GM21825 (cell line): ENCODE data around the gene PTTG1IP.
"Not testable (repeated sequence)": the region's sequence is repeated elsewhere in the genome, so short reads cannot be mapped to it uniquely, and the experiment has no call there.

Experiments used
- ATAC-seq: cut with Tn5 transposase; IDR thresholded peaks from one replicate; pipeline ENCODE4 v1.9.1; 2021; ENCODE audit warnings: mild to moderate bottlenecking, moderate library complexity; ENCODE audit not compliant: unreplicated experiment

The PTTG1IP gene

GRCh38 chr21:44883250-44883649, 9.8 kb upstream of the PTTG1IP start:
- ATAC-seq = no peak

GRCh38 chr21:44881198-44881872, 7.8 kb upstream of the PTTG1IP start:
- ATAC-seq = peak; percentile 40

- peak; percentile 25 for ATAC-seq
Measured at GRCh38 chr21:44880405-44881197, 7.1 kb upstream of the PTTG1IP start.

DNA sequence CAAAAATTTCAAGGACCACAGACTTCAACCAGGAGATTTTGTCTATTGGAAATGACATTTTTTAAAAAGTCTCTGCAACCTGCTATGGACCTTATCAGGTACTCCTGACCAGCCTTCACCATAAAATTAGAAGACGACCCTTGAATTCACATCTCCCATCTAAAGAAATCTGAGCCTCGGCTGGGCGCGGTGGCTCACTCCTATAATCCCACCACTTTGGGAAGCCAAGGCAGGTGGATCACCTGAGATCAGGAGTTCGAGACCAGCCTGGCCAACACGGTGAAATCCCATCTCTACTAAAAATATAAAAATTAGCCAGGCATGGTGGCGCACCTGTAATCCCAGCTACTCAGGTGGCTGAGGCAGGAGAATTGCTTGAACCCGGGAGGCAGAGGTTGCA, 5.7 kb upstream of the PTTG1IP start:
- not testable (repeated sequence) for ATAC-seq

- ATAC-seq = no peak
Measured at GRCh38 chr21:44878053-44878982, 4.8 kb upstream of the PTTG1IP start.

DNA sequence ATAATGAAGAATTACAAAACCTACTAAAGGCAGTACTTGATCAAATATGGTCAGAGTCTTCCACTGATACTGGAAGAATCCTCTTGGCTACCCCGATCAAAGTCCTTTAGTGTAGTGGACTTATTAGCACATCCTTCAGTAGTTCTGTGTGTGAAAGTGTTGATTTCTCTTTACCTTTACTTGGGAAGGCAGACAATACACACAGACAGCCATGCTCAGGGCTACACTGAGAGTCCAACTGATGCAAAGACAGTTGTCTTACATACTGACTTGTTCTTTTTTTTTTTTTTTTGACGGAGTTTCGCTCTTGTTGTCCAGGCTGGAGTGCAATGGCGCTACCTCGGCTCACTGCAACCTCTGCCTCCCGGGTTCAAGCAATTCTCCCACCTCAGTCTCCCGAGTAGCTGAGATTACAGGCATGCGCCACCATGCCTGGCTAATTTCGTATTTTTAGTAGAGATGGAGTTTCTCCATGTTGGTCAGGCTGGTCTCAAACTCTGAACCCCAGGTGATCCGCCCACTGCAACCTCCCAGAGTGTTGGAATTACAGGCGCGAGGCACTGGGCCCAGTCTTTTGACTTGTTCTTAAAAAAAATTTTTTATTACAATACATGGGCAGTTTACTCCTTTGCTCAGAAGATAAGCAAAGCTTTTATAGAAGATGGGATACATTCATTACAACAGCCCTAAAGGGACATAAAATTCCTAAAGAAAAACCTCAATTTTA, 3.5 kb upstream of the PTTG1IP start:
- ATAC-seq = no peak

DNA sequence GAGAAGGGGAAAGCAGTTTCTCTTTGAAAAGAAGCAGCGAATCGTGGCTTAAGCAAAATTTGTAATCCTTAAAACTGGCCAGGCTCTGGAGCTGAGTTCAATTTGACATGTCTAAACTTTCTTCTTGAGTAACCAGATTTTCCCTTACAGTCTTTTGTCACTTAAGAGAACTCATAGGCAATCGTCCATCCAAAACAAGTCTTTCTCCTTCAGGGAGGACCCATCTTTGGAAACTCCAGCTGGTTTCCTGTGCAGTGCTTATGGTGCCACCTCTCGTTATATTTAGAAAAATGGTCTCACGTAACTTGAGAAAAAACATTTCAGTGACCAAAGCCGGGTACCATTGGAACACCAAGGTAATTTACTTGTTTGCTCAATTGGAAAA, 1.8 kb upstream of the PTTG1IP start:
- no peak for ATAC-seq

DNA sequence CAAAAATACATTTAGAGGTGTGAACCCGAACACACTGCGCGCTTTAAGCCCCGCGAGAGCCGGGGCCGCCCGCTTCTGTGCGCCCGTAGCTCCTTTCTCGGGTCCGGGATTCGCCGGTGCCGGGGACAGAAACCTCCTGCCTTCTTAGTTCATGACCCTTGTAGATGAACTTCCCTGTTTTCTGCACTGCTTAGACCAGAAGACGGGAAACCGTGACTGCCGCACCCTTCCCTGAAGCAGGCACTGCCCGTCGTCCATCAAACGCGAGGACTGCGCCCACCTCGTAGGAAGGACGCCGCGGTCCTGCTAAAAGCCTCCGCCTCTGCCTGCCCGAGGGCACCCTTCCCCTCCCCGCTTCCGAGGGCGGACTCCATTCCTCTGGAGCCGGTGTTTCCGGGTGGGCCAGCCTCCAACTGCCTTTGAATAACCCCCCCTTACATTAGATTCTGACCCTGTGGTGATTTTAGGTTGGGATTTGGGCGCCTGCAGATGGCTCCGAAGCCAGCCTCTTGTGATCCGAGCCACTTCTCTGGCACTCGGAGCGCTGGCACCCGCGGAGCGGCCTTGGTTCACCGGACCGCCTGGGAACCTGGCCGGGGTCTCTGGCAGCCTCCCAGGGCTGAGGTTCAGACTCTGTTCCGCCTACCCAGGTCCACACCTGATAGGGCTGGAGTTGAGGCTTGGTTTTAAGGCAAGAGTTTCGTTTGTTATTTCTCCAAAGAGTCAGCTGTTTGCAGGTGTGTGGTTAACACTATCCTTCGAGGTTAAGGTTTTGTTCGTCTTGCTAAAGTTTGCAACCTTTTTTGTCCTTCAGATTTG, 1.2 kb upstream of the PTTG1IP start:
- ATAC-seq = peak; percentile 7

DNA sequence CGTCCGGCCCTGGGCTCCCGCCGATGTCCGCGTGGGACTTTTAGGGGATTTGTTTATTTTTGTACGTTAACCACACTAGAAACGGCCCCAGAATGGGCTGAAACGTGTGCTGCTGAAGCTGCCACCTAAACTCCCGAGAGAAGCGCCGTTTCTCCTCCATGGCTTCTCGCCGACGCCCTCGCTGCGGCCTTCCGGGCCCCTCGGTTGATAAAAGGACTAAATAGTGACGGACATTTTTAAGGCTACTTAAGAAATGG, 678 bp upstream of the PTTG1IP start:
- ATAC-seq = no peak

DNA sequence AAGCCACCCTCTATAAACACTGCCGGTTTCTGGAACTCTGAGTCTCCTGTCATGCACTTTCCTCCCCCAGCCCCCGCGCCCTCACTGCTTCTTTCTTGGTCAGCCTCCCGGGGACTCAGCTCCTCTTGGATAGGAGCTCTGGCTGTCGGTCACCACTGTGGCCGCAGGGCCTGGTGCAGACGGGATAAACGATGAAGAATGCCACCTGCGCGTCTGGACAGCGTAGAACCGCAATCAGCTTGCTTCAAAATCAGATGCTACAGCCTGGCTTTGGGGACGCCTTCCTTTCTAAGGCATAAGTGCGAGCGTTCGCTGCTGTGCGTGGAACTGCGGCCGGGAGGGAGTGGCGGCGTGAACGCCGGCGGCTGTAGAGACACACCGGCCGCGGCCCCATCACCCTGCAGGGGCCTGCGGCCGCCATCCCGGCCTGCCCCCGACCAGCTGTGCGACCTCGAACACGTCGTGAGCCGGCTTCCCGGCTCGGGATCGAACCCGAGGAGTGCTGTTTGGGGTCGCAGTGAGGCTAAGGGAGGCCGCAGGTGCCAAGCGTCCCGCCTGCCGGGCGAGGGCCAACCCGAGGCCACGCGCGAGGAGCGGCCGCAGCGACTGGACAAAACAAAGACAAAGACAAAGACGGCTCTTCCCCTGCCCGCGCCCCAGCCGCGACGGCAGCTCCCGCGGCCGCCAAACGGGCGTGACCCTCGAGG, 688 bp downstream of the PTTG1IP start:
- ATAC-seq = no peak

- ATAC-seq = no peak
Measured at GRCh38 chr21:44872323-44872648, 1.2 kb downstream of the PTTG1IP start.

GRCh38 chr21:44871576-44872269, 1.8 kb downstream of the PTTG1IP start:
- no peak for ATAC-seq

- ATAC-seq = no peak
Measured at GRCh38 chr21:44870748-44871495, 2.6 kb downstream of the PTTG1IP start.

DNA sequence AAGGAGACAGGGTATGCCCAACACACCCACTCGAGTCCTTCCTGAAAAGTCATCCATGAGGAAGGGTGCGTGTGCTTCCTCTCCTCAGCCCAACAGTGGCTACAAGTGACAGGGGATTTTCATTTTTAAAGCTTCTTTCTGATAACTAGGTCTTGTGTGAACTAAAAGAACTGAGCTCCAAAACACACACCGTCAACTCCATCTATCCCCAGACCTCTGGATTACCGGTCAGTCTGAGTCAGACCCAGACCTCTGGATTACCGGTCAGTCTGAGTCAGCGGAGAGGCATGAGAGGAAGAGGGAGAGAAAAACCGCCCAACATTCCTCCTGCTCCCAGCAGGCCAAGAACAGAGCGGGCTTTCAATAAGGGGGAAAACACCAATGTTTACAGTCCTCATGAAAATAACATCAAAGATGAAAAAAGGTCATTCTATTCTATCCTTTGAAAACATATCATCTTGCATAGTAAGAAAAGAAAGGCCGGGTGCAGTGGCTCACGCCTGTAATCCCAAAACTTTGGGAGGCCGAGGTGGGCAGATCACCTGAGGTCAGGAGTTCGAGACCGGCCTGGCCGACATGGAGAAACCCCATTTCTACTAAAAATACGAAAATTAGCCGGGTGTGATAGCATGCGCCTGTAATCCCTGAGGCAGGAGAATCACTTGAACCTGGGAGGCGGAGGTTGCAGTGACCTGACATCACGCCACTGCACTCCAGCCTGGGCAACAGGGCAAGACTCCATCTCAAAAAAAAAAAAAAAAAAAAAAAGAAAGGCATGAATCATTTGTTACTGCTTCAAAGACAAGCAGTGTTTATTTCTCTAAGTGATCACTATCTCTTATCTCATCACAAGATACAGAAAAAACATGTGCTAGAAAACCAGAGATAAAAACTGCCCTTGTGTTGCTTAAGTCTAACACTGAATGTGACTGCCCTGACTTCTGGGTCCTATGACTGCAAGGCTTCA, 3.4 kb downstream of the PTTG1IP start:
- ATAC-seq = no peak

GRCh38 chr21:44868707-44869106, 4.8 kb downstream of the PTTG1IP start:
- ATAC-seq = no peak

DNA sequence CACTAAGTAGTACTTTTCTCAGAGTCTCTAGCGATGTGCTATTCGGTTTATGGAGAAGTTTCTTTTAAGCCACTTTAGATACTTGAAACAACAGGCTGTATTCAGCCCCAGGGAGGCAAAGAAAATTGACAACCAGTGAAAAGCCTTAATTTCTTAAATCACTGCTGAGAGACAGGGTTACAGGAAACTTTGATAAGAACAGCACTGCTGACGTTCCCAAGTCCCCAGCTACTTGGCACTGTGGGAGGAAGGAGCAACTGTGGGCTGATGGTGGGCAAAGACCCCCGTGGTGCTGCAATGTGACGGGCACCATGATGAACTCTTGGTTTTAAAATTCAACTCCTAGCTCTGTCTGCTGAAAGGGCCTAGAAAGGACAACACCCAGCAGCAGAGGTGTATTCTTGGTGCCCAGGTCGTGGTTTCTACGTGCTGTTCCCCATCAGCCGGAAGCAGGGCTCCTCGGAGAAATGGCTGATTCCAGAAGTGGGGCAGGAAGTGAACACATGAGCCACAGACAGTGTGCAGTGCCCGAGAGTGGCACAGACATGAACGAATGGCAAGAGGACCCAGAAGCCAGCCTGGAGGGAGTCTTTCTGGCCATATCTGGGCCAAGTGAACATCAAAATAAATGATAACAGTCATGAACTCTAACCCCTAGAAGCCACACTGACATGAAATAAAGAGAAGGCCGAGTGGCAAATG, 5.3 kb downstream of the PTTG1IP start:
- ATAC-seq = no peak

- no peak for ATAC-seq
Measured at GRCh38 chr21:44867464-44867863, 6.0 kb downstream of the PTTG1IP start.
